HUES6 (cell line): ENCODE measurements around the gene CHMP2B.
A peak's percentile ranks its signal among the peaks of the same experiment; 100 is the strongest.
"Not testable (repeated sequence)": the region's sequence is repeated elsewhere in the genome, so short reads cannot be mapped to it uniquely, and the experiment has no call there.

Experiments
- H3K27ac ChIP-seq: 2 replicates; pipeline ENCODE4 v1.7.0; 2013; ENCODE audit warnings: low read depth, mild to moderate bottlenecking, low read length, inconsistent platforms
- H3K27me3 ChIP-seq: 2 replicates; pipeline ENCODE4 v1.6.1; 2013; ENCODE audit warnings: low read length; ENCODE audit not compliant: control insufficient read depth, insufficient read depth
- H3K36me3 ChIP-seq: 2 replicates; pipeline ENCODE4 v1.6.1; 2013; ENCODE audit warnings: low read length; ENCODE audit not compliant: control insufficient read depth, insufficient read depth
- H3K4me1 ChIP-seq: 2 replicates; pipeline ENCODE4 v1.6.1; 2013; ENCODE audit warnings: low read length; ENCODE audit not compliant: control insufficient read depth, insufficient read depth
- H3K4me3 ChIP-seq: 2 replicates; pipeline ENCODE4 v1.5.1; 2013; ENCODE audit warnings: low read depth, low read length
- H3K9ac ChIP-seq: one replicate; pipeline ENCODE4 v1.6.1; 2013; ENCODE audit warnings: mild to moderate bottlenecking, low read length
- H3K9me3 ChIP-seq: 2 replicates; pipeline ENCODE4 v1.6.1; 2013; ENCODE audit warnings: low read depth, low read length; ENCODE audit not compliant: control insufficient read depth, insufficient read depth

The CHMP2B gene

GRCh38 chr3:87229113-87229512 lies 2.0 kb downstream of the CHMP2B start:
- Histone ChIP-seq H3K4me3 (peak overlapping the region; percentile 92; the same call in 1 of the 2 replicates), H3K27me3 (no peaks in the 10 kb centered on the region), H3K27ac (no peak overlapping the region), H3K36me3 (no peaks in the 10 kb centered on the region), H3K9me3 (peaks cover 2% of the 10 kb centered on the region; the same call in 1 of the 2 replicates), H3K9ac (no peak overlapping the region), H3K4me1 (no peaks in the 10 kb centered on the region; the same call in 1 of the 2 replicates)

GRCh38 chr3:87233805-87234204 lies 6.7 kb downstream of the CHMP2B start:
- no peaks in the 10 kb centered on the region for H3K27me3 ChIP-seq
- no peak overlapping the region for H3K4me3 ChIP-seq
- H3K4me1 ChIP-seq, result no peaks in the 10 kb centered on the region; the same call in 1 of the 2 replicates
- H3K9me3 ChIP-seq, result peaks cover 13% of the 10 kb centered on the region
- H3K9ac ChIP-seq, result no peak overlapping the region
- no peak overlapping the region for H3K27ac ChIP-seq
- peaks cover 10% of the 10 kb centered on the region for H3K36me3 ChIP-seq

- Histone ChIP-seq H3K9ac (no peak overlapping the region), H3K9me3 (peaks cover 13% of the 10 kb centered on the region), H3K27ac (no peak overlapping the region), H3K27me3 (no peaks in the 10 kb centered on the region), H3K4me1 (no peaks in the 10 kb centered on the region), H3K4me3 (no peak overlapping the region), H3K36me3 (peaks cover 16% of the 10 kb centered on the region)
These were observed 9.0 kb downstream of the CHMP2B start for GRCh38 chr3:87236093-87236492.

- no peak overlapping the region for H3K27ac ChIP-seq
- H3K9me3 ChIP-seq, result no peaks in the 10 kb centered on the region
- peaks cover 30% of the 10 kb centered on the region for H3K36me3 ChIP-seq
- H3K4me3 ChIP-seq, result no peak overlapping the region
- H3K27me3 ChIP-seq, result no peaks in the 10 kb centered on the region
- no peaks in the 10 kb centered on the region for H3K4me1 ChIP-seq
- H3K9ac ChIP-seq, result no peak overlapping the region
These were observed 19.7 kb downstream of the CHMP2B start for GRCh38 chr3:87246662-87247429.

- no peaks in the 10 kb centered on the region for H3K27me3 ChIP-seq
- peaks cover 30% of the 10 kb centered on the region for H3K36me3 ChIP-seq
- H3K9ac ChIP-seq, result no peak overlapping the region
- H3K4me3 ChIP-seq, result no peak overlapping the region
- H3K4me1 ChIP-seq, result no peaks in the 10 kb centered on the region
- H3K27ac ChIP-seq, result no peak overlapping the region
- no peaks in the 10 kb centered on the region for H3K9me3 ChIP-seq
These were observed 20.3 kb downstream of the CHMP2B start for GRCh38 chr3:87247430-87247773.

GRCh38 chr3:87248231-87248630 lies 21.1 kb downstream of the CHMP2B start:
- H3K36me3 ChIP-seq, result peaks cover 32% of the 10 kb centered on the region
- H3K9ac ChIP-seq, H3K9me3 ChIP-seq, H3K4me3 ChIP-seq, H3K27ac ChIP-seq, H3K27me3 ChIP-seq, H3K4me1 ChIP-seq: not testable (repeated sequence)

GRCh38 chr3:87248831-87249230 lies 21.7 kb downstream of the CHMP2B start:
- no peak overlapping the region for H3K4me3 ChIP-seq
- H3K9me3 ChIP-seq, result no peaks in the 10 kb centered on the region
- no peak overlapping the region for H3K27ac ChIP-seq
- H3K4me1 ChIP-seq, result no peaks in the 10 kb centered on the region
- H3K27me3 ChIP-seq, result no peaks in the 10 kb centered on the region
- peaks cover 38% of the 10 kb centered on the region for H3K36me3 ChIP-seq
- no peak overlapping the region for H3K9ac ChIP-seq

- peaks cover 47% of the 10 kb centered on the region for H3K36me3 ChIP-seq
- no peaks in the 10 kb centered on the region for H3K4me1 ChIP-seq
- H3K9ac ChIP-seq, result no peak overlapping the region
- no peak overlapping the region for H3K27ac ChIP-seq
- H3K27me3 ChIP-seq, result no peaks in the 10 kb centered on the region
- H3K4me3 ChIP-seq, result no peak overlapping the region
- no peaks in the 10 kb centered on the region for H3K9me3 ChIP-seq
These were observed 22.9 kb downstream of the CHMP2B start for GRCh38 chr3:87250009-87250408.

- Histone ChIP-seq H3K4me3 (no peak overlapping the region), H3K36me3 (no peaks in the 10 kb centered on the region), H3K9ac (no peak overlapping the region), H3K9me3 (no peaks in the 10 kb centered on the region), H3K27ac (no peak overlapping the region), H3K4me1 (no peaks in the 10 kb centered on the region), H3K27me3 (no peaks in the 10 kb centered on the region)
These were observed 33.2 kb downstream of the CHMP2B start for GRCh38 chr3:87260270-87260669.

GRCh38 chr3:87261925-87262324 lies 34.8 kb downstream of the CHMP2B start:
- Histone ChIP-seq H3K36me3 (no peaks in the 10 kb centered on the region), H3K9ac (no peak overlapping the region), H3K4me3 (no peak overlapping the region), H3K27ac (no peak overlapping the region), H3K27me3 (no peaks in the 10 kb centered on the region), H3K9me3 (no peaks in the 10 kb centered on the region), H3K4me1 (no peaks in the 10 kb centered on the region)

GRCh38 chr3:87267953-87268645 lies 41.0 kb downstream of the CHMP2B start:
- no peak overlapping the region for H3K27ac ChIP-seq
- no peaks in the 10 kb centered on the region for H3K27me3 ChIP-seq

More at GRCh38 chr3:87267953-87268645, 41.0 kb downstream of the CHMP2B start:
- Histone ChIP-seq H3K9ac (no peak overlapping the region), H3K9me3 (no peaks in the 10 kb centered on the region), H3K4me3 (no peak overlapping the region), H3K36me3 (no peaks in the 10 kb centered on the region), H3K4me1 (no peaks in the 10 kb centered on the region)
